NCI-H1105 (cell line): ENCODE data around the gene COL19A1.
"Not testable (repeated sequence)": the region's sequence is repeated elsewhere in the genome, so short reads cannot be mapped to it uniquely, and the experiment has no call there.

Experiments
- DNase-seq: peaks from one replicate; lab custom pipeline; 2025; lab: John Stamatoyannopoulos, UW

COL19A1 gene

DNA sequence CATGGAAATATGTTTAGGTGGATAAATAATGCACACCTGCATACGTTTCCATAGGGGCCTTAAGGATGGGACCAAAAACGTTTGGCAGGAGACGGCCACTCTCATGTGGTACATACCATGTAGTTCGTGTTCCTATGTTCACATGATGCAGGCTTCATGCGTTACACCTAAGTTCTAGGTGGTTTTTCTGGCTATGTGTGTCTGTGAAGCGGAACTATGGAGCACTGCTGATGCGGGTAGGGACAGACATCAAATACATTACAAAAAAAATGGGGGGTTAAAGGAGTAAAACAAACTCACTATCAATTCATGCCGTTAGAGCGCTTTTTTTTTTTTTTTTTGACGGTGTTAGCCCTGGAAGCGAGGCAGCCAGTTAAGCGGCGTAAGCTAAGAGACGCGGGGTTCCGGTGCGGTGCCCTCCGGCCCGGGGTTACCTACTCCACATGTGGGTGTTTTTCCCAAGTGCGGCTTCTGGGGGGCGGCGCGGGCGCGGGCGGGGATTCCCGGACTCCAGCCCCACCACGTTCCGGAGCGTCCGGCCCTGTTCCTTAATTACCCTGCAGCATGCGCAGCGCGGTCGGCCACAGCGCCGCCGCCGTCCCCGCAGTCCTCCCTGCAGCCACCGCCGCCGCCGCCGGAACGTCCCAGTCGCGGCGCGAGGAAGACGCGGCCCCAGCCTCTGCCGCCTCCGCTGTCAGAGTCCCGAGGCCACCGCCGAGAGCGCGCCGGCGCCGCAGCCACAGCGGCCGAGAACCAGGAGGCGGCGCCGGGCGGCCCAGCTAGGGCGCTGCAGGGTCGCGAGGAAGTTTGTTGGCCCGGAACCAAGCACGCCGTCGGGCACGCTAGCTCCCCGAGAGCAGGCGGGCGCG, 648 bp downstream of the COL19A1 start:
- peak; percentile 81 for DNase-seq

DNA sequence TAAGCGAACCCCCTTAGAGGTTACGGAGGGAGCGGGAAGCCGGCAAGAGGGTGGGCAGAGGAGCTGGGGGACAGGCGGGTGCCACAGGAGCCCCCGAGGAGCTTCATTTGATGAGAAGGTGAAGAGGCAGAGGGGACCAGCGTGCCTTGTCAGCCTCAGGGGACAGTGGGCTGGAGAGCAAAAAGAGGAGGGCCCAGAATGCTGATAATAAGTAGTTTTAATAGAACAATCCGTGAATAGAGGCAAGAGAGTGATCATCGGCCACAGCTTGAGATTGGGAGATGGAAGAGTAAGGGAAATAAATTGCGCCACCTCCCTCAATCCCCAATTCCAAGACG, 1.3 kb downstream of the COL19A1 start:
- DNase-seq: no peak

- no peak for DNase-seq
Observed at GRCh38 chr6:69868252-69868804, 2.0 kb downstream of the COL19A1 start.

GRCh38 chr6:69868961-69869360, 2.6 kb downstream of the COL19A1 start:
- no peak for DNase-seq

GRCh38 chr6:69871107-69871506, 4.8 kb downstream of the COL19A1 start:
- DNase-seq: no peak

DNA sequence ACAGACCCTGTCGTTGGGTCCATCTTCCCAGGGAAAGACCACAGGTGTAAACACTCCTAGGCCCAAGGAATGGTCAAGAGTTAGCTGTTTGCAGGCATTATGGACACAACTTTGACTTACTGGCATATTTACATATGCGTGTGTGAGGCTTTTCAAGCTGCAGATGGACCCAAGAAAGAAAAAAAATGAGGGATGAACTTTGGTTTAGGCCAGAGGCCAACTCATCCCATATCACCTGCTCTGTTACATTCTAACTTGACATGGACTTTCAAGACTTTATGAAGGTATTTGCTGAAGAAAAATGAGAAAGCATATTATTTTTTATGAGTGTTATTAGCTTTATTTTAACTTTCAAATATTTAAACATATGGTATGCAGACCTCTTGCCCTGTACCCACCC, 6.9 kb downstream of the COL19A1 start:
- no peak for DNase-seq

DNA sequence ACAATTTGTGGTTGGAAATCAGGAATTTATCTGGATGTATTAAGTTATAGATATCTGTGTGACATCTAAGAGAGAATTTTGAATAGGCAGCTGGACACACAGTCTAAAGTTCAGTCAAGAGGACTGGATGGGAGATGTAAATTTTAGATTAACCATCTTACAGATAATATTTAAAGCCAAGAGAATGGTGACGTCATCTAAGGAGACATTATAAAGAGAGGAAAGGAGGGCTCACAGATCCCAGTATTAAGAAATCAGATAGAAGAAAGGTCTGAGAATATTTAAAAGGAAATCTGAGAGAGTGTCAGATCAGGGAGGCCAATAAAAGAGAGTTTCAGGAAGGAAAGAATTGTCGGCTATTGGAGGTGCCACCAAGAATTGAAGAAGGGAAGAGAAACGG, 9.4 kb downstream of the COL19A1 start:
- no peak for DNase-seq

DNA sequence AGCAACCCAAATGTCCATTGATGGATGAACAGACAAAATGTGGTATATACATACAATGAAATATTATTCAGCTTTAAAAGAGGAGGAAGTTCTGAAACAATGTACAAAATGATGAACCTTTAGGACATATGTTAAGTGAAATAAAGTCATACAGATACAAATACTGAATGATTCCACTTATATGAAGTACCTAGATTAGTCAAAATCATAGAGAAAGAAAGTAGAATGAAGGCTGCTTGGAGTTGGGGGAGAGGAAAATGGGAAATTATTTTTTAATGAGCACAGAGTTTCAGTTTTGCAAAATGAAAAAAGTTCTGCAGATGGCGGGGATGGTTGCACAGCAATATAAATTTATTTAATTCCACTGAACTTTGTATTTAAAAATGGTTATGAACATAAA, 12.4 kb downstream of the COL19A1 start:
- DNase-seq: no peak

DNA sequence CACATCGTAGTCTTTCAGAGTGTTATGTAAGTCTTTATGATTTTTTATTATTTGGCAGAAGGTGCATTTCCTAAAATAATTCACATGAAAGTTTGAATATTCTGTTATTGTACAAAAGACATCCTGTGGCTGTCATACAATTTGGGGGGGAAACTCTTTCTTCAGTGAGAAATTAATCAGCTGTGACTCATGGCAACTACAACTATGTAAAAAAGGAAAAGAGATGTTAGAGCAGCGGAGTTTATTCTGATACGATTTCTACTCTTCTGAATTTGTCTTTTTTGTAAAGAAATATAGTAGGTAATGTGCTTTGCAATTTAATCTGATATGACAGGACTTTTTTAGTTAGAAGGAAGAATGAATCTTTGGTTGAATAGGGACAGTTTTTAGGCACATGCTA, 14.2 kb downstream of the COL19A1 start:
- no peak for DNase-seq

DNA sequence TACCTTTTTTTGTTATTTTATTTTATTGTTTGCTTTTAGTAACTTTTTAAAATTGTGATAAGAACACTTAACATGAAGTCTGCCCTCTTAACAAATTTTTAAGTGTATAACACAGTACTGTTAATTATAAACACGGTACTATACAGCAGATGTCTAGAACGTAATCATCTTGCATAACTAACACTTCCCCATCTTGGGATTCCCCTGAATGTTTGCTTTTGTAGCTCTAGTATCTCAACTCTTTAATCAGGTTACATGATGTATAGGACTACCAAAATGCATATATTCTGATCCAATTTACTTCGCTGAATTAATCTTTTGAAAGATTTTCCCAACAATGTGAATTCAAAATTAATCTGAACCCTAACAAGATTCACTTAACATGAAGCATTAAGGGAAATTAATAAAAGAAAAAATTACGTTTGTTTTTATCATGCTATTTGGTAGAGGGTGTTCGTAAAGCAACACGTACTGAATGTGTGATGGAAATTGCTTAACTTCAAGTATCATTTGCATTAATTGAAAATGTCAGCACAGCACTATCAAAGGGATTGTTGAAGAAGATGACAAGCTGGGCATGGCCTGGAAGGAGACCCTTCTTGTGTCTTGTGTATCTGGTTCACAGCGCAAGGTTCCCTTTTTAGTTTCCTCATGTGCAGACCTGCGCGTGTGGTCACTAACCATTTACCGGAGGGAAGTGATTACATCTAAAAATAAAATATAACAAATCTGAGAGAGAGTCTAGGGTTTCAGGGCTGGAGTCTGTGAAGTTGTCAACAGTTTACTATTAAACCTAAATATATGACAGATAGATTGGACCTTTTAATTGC, 15.2 kb downstream of the COL19A1 start:
- no peak for DNase-seq

DNA sequence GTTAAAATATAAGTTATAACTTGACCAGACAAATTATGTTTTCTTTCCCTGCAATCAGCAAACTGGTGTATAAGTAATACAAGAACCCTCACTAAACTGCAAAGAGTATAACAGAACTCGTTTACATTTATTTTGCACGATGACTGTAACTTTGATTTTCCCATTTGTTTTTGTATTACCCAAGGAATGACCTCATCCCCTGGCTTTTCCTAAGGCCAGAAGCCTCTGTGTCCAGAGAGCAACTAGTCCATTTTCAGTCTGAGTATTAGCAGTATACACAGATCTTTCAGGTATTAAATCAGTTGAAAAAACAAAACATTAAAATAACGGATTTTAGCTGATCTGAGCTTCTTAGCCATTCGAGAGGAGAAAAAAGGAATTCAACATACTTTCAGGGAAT, 17.2 kb downstream of the COL19A1 start:
- DNase-seq: no peak

GRCh38 chr6:69884231-69884630, 17.9 kb downstream of the COL19A1 start:
- DNase-seq: no peak

DNA sequence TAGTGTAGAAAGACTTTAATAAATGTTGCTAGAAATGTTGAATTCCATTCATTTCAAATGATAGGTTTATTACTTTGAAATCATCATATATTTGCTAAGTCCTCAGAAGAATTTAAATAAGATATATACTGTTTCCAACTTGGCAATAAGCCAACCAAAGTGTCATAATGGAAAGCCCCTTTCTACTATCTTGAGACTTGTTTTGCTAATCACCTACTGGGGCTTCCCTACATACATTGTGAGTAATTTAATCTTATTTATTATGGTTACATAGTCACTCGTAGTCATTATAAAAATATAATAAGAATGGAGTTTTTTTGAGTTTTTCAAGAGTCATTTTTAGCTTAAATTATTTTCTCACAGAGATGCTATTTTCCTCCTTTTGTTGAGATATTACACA, 20.7 kb downstream of the COL19A1 start:
- no peak for DNase-seq

- no peak for DNase-seq
Observed at GRCh38 chr6:69887714-69888345, 21.5 kb downstream of the COL19A1 start.

DNA sequence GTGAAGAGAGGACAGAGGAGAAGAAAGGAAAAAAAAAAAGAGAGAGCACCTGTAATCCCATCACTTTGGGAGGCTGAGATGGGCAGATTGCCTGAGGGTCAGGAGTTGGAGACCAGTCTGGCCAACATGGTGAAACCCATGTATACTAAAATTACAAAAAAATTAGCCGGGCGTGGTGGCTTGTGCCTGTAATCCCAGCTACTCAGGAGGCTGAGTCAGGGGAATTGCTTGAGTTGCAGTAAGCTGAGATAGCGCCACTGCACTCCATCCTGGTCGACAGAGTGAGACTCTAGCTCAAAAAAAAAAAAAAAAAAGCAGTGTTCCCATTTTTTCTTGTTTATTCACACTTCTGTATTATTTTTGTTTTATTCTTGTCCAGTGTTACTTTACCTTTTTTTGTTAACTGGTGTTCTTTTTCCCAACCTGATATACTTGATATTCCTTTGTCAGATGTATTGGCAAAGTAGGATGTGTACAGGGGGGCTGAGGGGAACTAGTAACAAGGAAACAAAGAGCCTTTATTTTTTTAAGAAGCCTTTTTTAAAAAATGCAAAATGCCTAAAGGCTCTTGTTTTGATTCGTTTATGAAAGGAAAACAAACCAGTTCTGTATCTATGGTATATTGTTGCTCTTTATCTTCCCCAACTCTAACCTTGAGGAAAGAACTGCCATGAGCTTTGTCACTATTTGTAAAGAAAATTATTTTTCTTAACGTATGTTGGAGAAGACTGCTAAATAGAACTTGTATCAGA, 22.3 kb downstream of the COL19A1 start:
- no peak for DNase-seq

DNA sequence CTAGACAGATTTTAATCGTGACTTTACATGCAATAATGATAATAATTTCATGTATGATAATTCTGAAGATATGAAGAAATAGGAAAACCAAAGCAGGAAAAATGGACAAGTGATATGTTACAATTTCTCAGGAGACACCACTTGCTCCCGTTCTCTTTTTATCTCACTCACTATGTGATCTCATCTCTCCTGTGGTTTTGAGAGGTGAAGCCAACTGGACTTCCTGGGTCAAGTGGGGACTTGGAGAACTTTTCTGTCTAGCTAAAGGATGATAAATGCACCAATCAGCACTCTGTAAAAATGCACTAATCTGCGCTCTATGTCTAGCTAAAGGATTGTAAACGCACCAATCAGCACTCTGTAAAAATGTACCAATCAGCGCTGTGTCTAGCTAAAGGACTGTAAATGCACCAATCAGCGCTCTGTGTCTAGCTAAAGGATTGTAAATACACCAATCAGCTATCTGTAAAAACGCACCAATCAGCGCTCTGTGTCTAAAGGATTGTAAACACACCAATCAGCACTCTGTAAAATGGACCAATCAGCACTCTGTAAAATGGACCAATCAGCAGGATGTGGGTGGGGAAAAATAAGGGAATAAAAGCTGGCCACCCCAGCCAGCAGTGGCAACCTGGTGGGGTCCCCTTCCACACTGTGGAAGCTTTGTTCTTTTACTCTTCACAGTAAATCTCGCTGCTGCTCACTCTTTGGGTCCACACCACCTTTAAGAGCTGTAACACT, 23.0 kb downstream of the COL19A1 start:
- DNase-seq: not testable (repeated sequence)

- not testable (repeated sequence) for DNase-seq
Observed at GRCh38 chr6:69892561-69892960, 26.2 kb downstream of the COL19A1 start.

GRCh38 chr6:69893266-69893665, 26.9 kb downstream of the COL19A1 start:
- DNase-seq: not testable (repeated sequence)

- peak; percentile 72 for DNase-seq
Observed at GRCh38 chr6:69894578-69895347, 28.4 kb downstream of the COL19A1 start.

DNA sequence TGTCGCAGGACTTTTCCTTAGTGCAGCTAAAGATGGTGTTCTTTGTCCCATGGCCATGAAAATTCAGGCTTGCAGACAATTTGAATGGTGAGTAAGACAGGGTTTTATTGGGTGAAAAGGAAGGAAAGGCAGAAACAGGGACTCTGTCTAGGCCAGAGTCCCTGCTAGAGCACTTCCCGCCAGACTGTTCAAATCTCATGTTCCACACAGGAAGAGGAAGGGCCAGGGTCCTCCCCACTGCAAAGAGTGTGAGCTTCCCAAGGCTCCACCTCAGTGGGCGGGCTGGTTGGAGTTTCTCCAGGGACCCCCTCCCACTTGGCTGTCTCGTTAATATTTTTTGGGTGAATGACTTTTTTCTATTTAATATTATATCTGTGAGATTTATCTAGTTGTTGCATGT, 29.0 kb downstream of the COL19A1 start:
- no peak for DNase-seq
